LHCN-M2 (cell line): ENCODE results near the gene NXT2. TPM values are rescaled to one million over a fixed set of nuclear protein-coding genes. Genes with fewer than 3 reads are reported as not detected.

Experiments used
- total RNA-seq: library from RNA; depleted of rRNA; stranded (reverse); fragments of >200 nt; gene quantifications from 2 replicates; pipeline ENCODE4 v1.2.3, GENCODE V29; 2014; rRNA removed

NXT2 gene
- total RNA-seq, 1 experiment from 2014 or later: 13.1 TPM

Other genes with a start within 250 kb of the NXT2 start
- 0.06 TPM in 2 replicates for gene GUCY2F, start 54.8 kb upstream of the NXT2 start, total RNA-seq
- 0.06 and 0.29 TPM in 2 replicates for gene KCNE5, start 88.3 kb downstream of the NXT2 start, total RNA-seq
- 100 and 109 TPM in 2 replicates for gene ACSL4, start 196.4 kb downstream of the NXT2 start, total RNA-seq